ENCODE data around the gene IQCH.

The IQCH gene

GRCh38 chr15:67372543-67372942, 118.0 kb downstream of the IQCH start:
- no peak overlapping the region for H3K4me3 Mint-ChIP-seq
- H3K36me3 Mint-ChIP-seq (ENCODE audit: low read depth): no peaks in the 10 kb centered on the region
- H3K27ac Mint-ChIP-seq: no peak overlapping the region
- no peaks in the 10 kb centered on the region for H3K4me1 Mint-ChIP-seq
- no peaks in the 10 kb centered on the region for H3K9me3 Mint-ChIP-seq
- DNase-seq (no peak), ATAC-seq (no peak)
- peaks cover 1% of the 10 kb centered on the region for H3K27me3 Mint-ChIP-seq

GRCh38 chr15:67372986-67373675, 118.5 kb downstream of the IQCH start:
- peaks cover 1% of the 10 kb centered on the region for H3K27me3 Mint-ChIP-seq
- H3K4me1 Mint-ChIP-seq: no peaks in the 10 kb centered on the region
- no peaks in the 10 kb centered on the region for H3K9me3 Mint-ChIP-seq
- no peak overlapping the region for H3K4me3 Mint-ChIP-seq
- no peak overlapping the region for H3K27ac Mint-ChIP-seq
- H3K36me3 Mint-ChIP-seq (ENCODE audit: low read depth): no peaks in the 10 kb centered on the region
- no peak for DNase-seq
- no peak for ATAC-seq

- Mint-ChIP-seq H3K27me3 (peaks cover 3% of the 10 kb centered on the region), H3K4me3 (no peak overlapping the region), H3K4me1 (no peaks in the 10 kb centered on the region), H3K27ac (no peak overlapping the region), H3K36me3 (ENCODE audit: low read depth) (no peaks in the 10 kb centered on the region), H3K9me3 (no peaks in the 10 kb centered on the region)
- no peak for ATAC-seq
- no peak for DNase-seq
Observed at GRCh38 chr15:67373971-67374370, 119.4 kb downstream of the IQCH start.

DNA sequence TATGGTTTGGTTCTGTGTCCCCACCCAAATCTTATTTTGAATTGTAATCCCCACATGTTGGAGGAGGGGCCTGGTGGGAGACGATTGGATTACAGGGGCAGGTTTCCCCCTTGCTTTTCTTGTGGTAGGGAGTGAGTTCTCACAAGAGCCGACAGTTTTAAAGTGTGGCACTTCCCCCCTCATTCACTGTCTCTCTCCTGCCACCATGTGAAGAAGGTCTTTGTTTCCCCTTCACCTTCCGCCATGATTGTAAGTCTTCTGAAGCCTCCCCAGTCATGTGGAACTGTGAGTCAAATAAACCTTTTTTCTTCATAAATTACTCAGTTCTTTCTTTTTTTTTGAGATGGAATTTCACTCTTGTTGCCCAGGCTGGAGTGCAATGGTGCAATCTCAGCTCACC, 124.9 kb downstream of the IQCH start:
- Mint-ChIP-seq H3K9me3 (no peaks in the 10 kb centered on the region), H3K27ac (no peak overlapping the region), H3K4me1 (no peaks in the 10 kb centered on the region), H3K36me3 (ENCODE audit: low read depth) (no peaks in the 10 kb centered on the region), H3K4me3 (no peak overlapping the region), H3K27me3 (peaks cover 2% of the 10 kb centered on the region)
- DNase-seq (no peak), ATAC-seq (no peak)

- ATAC-seq (no peak), DNase-seq (no peak)
- no peak overlapping the region for H3K4me3 Mint-ChIP-seq
- H3K4me1 Mint-ChIP-seq: no peaks in the 10 kb centered on the region
- H3K27me3 Mint-ChIP-seq: peaks cover 4% of the 10 kb centered on the region
- no peaks in the 10 kb centered on the region for H3K36me3 Mint-ChIP-seq (ENCODE audit: low read depth)
- no peak overlapping the region for H3K27ac Mint-ChIP-seq
- H3K9me3 Mint-ChIP-seq: no peaks in the 10 kb centered on the region
Observed at GRCh38 chr15:67380921-67381320, 126.3 kb downstream of the IQCH start.

- ATAC-seq (no peak), DNase-seq (no peak)
- H3K4me1 Mint-ChIP-seq: no peaks in the 10 kb centered on the region
- no peaks in the 10 kb centered on the region for H3K9me3 Mint-ChIP-seq
- no peak overlapping the region for H3K27ac Mint-ChIP-seq
- no peak overlapping the region for H3K4me3 Mint-ChIP-seq
- H3K36me3 Mint-ChIP-seq (ENCODE audit: low read depth): no peaks in the 10 kb centered on the region
- peaks cover 4% of the 10 kb centered on the region for H3K27me3 Mint-ChIP-seq
Observed at GRCh38 chr15:67381416-67382045, 126.9 kb downstream of the IQCH start.

- Mint-ChIP-seq H3K9me3 (no peaks in the 10 kb centered on the region), H3K27ac (no peak overlapping the region), H3K27me3 (peaks cover 4% of the 10 kb centered on the region), H3K4me1 (no peaks in the 10 kb centered on the region), H3K36me3 (ENCODE audit: low read depth) (no peaks in the 10 kb centered on the region), H3K4me3 (no peak overlapping the region)
- no peak for DNase-seq
- ATAC-seq: no peak
Observed at GRCh38 chr15:67382723-67383122, 128.1 kb downstream of the IQCH start.

GRCh38 chr15:67383899-67384298, 129.3 kb downstream of the IQCH start:
- Mint-ChIP-seq H3K4me3 (no peak overlapping the region), H3K36me3 (ENCODE audit: low read depth) (no peaks in the 10 kb centered on the region), H3K27me3 (peaks cover 2% of the 10 kb centered on the region), H3K9me3 (no peaks in the 10 kb centered on the region), H3K4me1 (no peaks in the 10 kb centered on the region), H3K27ac (no peak overlapping the region)
- DNase-seq (no peak), ATAC-seq (no peak)

DNA sequence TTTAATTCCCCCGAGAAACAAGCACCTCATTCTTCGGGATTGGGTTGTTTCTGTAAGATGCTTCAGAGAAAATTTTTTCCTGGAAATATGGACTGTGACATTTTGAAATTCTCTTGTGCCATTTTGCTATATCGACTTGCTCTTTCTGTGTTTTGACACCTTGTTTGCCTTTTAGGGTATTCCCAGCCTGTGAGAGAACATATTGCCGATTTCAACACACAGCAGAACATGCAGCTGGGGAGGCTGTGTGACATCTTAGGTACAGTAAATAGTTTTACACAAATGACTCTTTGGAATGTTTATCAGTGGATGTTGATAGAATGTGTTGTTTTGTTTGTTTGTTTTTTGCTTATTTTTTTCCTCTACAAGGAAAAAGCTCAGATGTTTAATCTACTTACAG, 130.2 kb downstream of the IQCH start:
- no peak for DNase-seq
- Mint-ChIP-seq H3K27me3 (peaks cover 2% of the 10 kb centered on the region), H3K27ac (no peak overlapping the region), H3K4me3 (no peak overlapping the region), H3K4me1 (no peaks in the 10 kb centered on the region), H3K36me3 (ENCODE audit: low read depth) (no peaks in the 10 kb centered on the region), H3K9me3 (no peaks in the 10 kb centered on the region)
- ATAC-seq: no peak

GRCh38 chr15:67385971-67386370, 131.4 kb downstream of the IQCH start:
- Mint-ChIP-seq H3K4me1 (no peaks in the 10 kb centered on the region), H3K4me3 (no peak overlapping the region), H3K9me3 (no peaks in the 10 kb centered on the region), H3K27me3 (peaks cover 2% of the 10 kb centered on the region), H3K36me3 (ENCODE audit: low read depth) (no peaks in the 10 kb centered on the region), H3K27ac (no peak overlapping the region)
- DNase-seq (no peak), ATAC-seq (no peak)

GRCh38 chr15:67386947-67387346, 132.4 kb downstream of the IQCH start:
- Mint-ChIP-seq H3K27ac (no peak overlapping the region), H3K4me3 (no peak overlapping the region), H3K27me3 (peaks cover 5% of the 10 kb centered on the region), H3K9me3 (no peaks in the 10 kb centered on the region), H3K4me1 (no peaks in the 10 kb centered on the region), H3K36me3 (ENCODE audit: low read depth) (no peaks in the 10 kb centered on the region)
- DNase-seq: no peak
- no peak for ATAC-seq

DNA sequence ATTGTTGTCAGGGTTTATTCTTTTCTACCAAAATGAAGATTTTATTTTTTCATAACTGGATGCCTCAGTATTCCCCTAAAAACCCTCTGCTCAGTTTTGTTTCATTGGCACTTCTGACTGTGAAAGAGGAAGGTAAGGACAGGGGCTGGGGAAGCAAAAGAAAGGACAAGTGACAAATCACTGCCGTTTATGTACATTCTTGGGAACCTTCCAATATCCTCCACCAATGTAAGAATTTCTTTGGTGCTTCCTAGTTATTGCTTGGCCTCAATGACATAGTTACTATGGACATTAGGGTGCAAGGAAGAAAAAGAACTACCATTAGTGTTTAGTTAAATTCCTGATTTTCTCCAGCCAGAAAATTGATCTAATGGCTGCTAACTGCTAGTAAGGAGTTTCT, 135.4 kb downstream of the IQCH start:
- H3K4me1 Mint-ChIP-seq: no peaks in the 10 kb centered on the region
- H3K9me3 Mint-ChIP-seq: no peaks in the 10 kb centered on the region
- no peak for ATAC-seq
- H3K27ac Mint-ChIP-seq: no peak overlapping the region
- H3K36me3 Mint-ChIP-seq (ENCODE audit: low read depth): no peaks in the 10 kb centered on the region
- DNase-seq: no peak
- peaks cover 7% of the 10 kb centered on the region for H3K27me3 Mint-ChIP-seq
- H3K4me3 Mint-ChIP-seq: no peak overlapping the region

- DNase-seq (no peak), ATAC-seq (no peak)
- no peaks in the 10 kb centered on the region for H3K9me3 Mint-ChIP-seq
- no peaks in the 10 kb centered on the region for H3K4me1 Mint-ChIP-seq
- H3K27ac Mint-ChIP-seq: no peak overlapping the region
- no peaks in the 10 kb centered on the region for H3K36me3 Mint-ChIP-seq (ENCODE audit: low read depth)
- H3K4me3 Mint-ChIP-seq: no peak overlapping the region
- peaks cover 5% of the 10 kb centered on the region for H3K27me3 Mint-ChIP-seq
Observed at GRCh38 chr15:67394873-67395639, 140.5 kb downstream of the IQCH start.

- no peak overlapping the region for H3K4me3 Mint-ChIP-seq
- H3K9me3 Mint-ChIP-seq: no peaks in the 10 kb centered on the region
Observed at GRCh38 chr15:67396114-67396513, 141.5 kb downstream of the IQCH start.

GRCh38 chr15:67397139-67397538, 142.6 kb downstream of the IQCH start:
- Mint-ChIP-seq H3K27me3 (peaks cover under 1% of the 10 kb centered on the region), H3K27ac (no peak overlapping the region), H3K4me3 (no peak overlapping the region), H3K36me3 (ENCODE audit: low read depth) (no peaks in the 10 kb centered on the region), H3K9me3 (no peaks in the 10 kb centered on the region), H3K4me1 (no peaks in the 10 kb centered on the region)
- no peak for ATAC-seq
- DNase-seq: no peak

More at GRCh38 chr15:67396114-67396513, 141.5 kb downstream of the IQCH start:
- DNase-seq (no peak), ATAC-seq (no peak)
- H3K4me1 Mint-ChIP-seq: no peaks in the 10 kb centered on the region
- H3K27ac Mint-ChIP-seq: no peak overlapping the region
- H3K36me3 Mint-ChIP-seq (ENCODE audit: low read depth): no peaks in the 10 kb centered on the region
- H3K27me3 Mint-ChIP-seq: peaks cover 5% of the 10 kb centered on the region
